ENCODE data around the gene AREG.

Gene AREG

DNA sequence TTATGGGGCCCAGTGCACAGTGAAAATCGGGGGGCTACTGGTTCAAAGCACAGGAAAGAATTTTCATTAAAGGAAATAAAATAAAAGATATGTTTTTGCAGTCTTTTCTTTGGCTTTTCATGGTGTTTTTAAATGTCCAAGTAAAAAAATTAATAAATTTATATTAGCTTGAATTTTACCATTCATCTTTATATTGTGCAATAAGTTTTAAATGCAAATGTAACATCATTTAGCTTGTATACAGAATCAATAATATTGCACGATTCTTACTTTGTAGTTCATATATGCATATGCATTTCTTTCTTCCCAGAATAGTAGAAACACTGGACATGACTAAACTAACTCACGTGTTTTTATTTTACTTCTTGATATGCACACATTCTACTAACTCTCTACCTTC is 31.0 kb downstream of the AREG start:
- CTCF ChIA-PET, result no interaction called here
- H3K27ac ChIP-seq, result no peak overlapping the region
- TF ChIP-seq CTCF (conservative IDR thresholded peaks at IDR 0.05; ENCODE audit: low read depth), result no peak
- POLR2A ChIA-PET (ENCODE audit: low non-redundant PET), result no interaction called here
- DNase-seq (ENCODE audit: low spot score), result no peak

- H3K27ac ChIP-seq, result no peak overlapping the region
- TF ChIP-seq CTCF (conservative IDR thresholded peaks at IDR 0.05; ENCODE audit: low read depth), result no peak
- CTCF ChIA-PET, result no interaction called here
- no peak for DNase-seq (ENCODE audit: low spot score)
- POLR2A ChIA-PET (ENCODE audit: low non-redundant PET), result no interaction called here
These were observed 34.1 kb downstream of the AREG start for GRCh38 chr4:74479009-74479408.

DNA sequence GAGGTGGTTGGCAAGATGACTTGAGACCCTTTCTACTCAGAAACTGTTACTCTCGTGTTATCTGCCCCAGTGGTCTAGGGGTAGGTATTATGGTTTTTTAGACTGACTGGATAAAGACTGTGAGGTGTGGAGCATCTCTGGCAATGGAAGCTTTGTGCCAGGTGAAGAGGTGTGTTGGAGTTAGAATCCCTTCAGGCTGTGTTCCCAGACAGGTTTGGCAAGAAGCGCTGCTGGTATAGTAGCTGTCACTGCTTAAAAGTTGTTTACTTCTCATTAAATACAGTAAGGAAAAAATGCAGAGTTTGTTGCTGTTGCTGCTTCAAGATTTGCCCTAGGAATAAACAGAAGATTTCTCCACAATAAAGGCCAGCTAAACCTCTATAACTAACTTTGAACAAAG is 35.3 kb downstream of the AREG start:
- CTCF ChIA-PET, result interaction anchor here (0.5 kb wide), 1 partner anchor 1903 kb away, joined by 3 read pairs; no protein-coding TSS in a partner anchor
- POLR2A ChIA-PET (ENCODE audit: low non-redundant PET), result no interaction called here

GRCh38 chr4:74481891-74482609 is 37.1 kb downstream of the AREG start:
- POLR2A ChIA-PET (ENCODE audit: low non-redundant PET), result no interaction called here
- no peak for DNase-seq (ENCODE audit: low spot score)
- no peak overlapping the region for H3K27ac ChIP-seq
- TF ChIP-seq CTCF (conservative IDR thresholded peaks at IDR 0.05; ENCODE audit: low read depth), result no peak
- CTCF ChIA-PET, result interaction anchor here (0.7 kb wide), 1 partner anchor 10 kb away, joined by 3 read pairs; no protein-coding TSS in a partner anchor

More for the DNA sequence above, 35.3 kb downstream of the AREG start:
- no peak overlapping the region for H3K27ac ChIP-seq
- TF ChIP-seq CTCF (conservative IDR thresholded peaks at IDR 0.05; ENCODE audit: low read depth), result no peak
- DNase-seq (ENCODE audit: low spot score), result no peak

GRCh38 chr4:74483226-74483911 is 38.4 kb downstream of the AREG start:
- H3K27ac ChIP-seq, result no peak overlapping the region
- ChIA-PET POLR2A (ENCODE audit: low non-redundant PET) (no interaction called here), CTCF (interaction anchor here (0.6 kb wide), 2 partner anchors 51 to 107 kb away, joined by 3 to 4 read pairs; no protein-coding TSS in a partner anchor)
- TF ChIP-seq CTCF (conservative IDR thresholded peaks at IDR 0.05; ENCODE audit: low read depth), result no peak
- DNase-seq (ENCODE audit: low spot score), result no peak

GRCh38 chr4:74486905-74487304 is 42.0 kb downstream of the AREG start:
- no peak for TF ChIP-seq CTCF (conservative IDR thresholded peaks at IDR 0.05; ENCODE audit: low read depth)
- DNase-seq (ENCODE audit: low spot score), result no peak

More at GRCh38 chr4:74486905-74487304, 42.0 kb downstream of the AREG start:
- ChIA-PET POLR2A (ENCODE audit: low non-redundant PET) (no interaction called here), CTCF (no interaction called here)
- H3K27ac ChIP-seq, result no peak overlapping the region
